Measurements from ENCODE around the gene ADGRG7.
A peak's percentile ranks its signal among the peaks of the same experiment; 100 is the strongest.

Gene ADGRG7

GRCh38 chr3:100609305-100609704, at the start of gene ADGRG7:
ADGRG7 (plus strand) TSS chr3:100609601; CDS start chr3:100609857, 256 bp downstream.
- H3K4me1 Mint-ChIP-seq: no peaks in the 10 kb centered on the region
- no peak for DNase-seq
- no peak for TF ChIP-seq CTCF (IDR thresholded peaks at IDR 0.05)

GRCh38 chr3:100560426-100560825, 49.0 kb upstream of the ADGRG7 start:
- no peak for DNase-seq
- Mint-ChIP-seq H3K27ac (peak overlapping the region; percentile 34), H3K36me3 (ENCODE audit: low read depth) (peaks cover 5% of the 10 kb centered on the region), H3K4me3 (no peak overlapping the region), H3K9me3 (no peaks in the 10 kb centered on the region), H3K4me1 (no peaks in the 10 kb centered on the region), H3K27me3 (ENCODE audit: low read depth, poor library complexity) (no peaks in the 10 kb centered on the region)
- no peak for TF ChIP-seq CTCF (IDR thresholded peaks at IDR 0.05)

More at GRCh38 chr3:100609305-100609704, at the start of gene ADGRG7:
- Mint-ChIP-seq H3K27ac (no peak within 1 kb of the TSS), H3K27me3 (ENCODE audit: low read depth, poor library complexity) (peaks cover 3% of the 10 kb centered on the region), H3K9me3 (no peaks in the 10 kb centered on the region), H3K4me3 (no peak within 1 kb of the TSS), H3K36me3 (ENCODE audit: low read depth) (no peaks in the 10 kb centered on the region)

DNA sequence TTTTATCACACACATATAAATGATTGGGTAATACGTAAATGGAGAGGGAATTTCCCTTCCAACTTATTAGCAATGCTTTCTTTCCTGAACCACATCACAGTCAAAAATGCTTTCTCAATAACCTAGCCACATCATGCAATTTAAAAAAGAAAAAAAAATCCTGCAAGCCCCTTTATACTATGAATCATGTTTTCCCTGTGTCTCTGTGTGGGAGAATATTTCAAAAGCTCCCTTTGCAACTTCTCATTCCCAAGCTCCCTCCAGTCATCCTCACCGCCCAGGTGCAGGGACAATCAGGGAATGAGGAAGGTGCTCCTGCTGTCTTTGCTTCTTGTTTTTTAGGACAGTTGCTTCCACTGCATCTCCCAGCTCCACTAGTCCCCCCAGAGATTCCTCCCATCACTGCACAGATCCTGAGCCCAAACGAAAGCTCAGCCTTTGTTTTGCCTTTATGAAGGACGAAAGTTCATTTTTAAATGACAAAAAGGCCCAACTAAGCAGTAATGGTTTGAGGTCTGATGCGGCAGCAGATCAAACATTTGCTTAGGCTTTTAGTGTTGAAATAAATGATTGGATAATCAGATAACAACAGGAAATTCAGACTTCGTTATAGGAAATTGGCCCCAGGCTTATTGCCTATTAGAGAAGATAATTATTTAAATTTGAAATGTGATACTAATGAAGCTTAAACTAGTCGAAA, 47.8 kb upstream of the ADGRG7 start:
- no peaks in the 10 kb centered on the region for H3K4me1 Mint-ChIP-seq
- DNase-seq: no peak
- peaks cover 5% of the 10 kb centered on the region for H3K36me3 Mint-ChIP-seq (ENCODE audit: low read depth)
- no peak for TF ChIP-seq CTCF (IDR thresholded peaks at IDR 0.05)
- H3K27me3 Mint-ChIP-seq (ENCODE audit: low read depth, poor library complexity): no peaks in the 10 kb centered on the region
- H3K9me3 Mint-ChIP-seq: no peaks in the 10 kb centered on the region
- H3K4me3 Mint-ChIP-seq: no peak overlapping the region
- no peak overlapping the region for H3K27ac Mint-ChIP-seq

DNA sequence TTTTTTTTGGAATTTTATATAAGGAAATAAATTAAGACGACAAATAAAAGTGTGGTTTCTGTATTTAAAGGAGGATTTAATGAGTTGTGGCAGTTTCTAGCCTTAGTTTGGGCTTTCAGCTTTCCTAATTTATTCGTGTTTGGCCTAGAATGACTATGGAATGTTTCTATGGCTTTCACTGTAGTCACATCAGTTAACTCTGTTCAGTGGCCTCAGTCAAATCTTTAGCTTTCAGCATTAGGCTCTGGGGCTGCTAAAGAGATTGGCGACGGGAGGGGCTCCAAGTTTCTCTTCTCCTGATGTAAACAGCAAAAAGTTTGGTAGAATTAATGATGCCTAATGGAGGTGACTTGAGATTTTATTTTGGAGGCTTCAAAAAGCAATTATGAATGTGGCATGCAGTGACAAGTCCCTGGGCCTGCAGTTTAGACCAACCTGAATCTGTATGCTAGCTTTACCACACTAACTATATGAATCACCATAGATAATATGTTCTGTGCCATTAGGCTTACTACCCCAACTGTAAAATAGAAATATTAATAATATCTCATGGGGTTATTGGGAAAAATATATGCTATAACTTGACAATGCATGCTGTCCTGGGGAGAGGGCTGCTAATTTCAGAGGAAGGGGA, 47.1 kb upstream of the ADGRG7 start:
- no peaks in the 10 kb centered on the region for H3K27me3 Mint-ChIP-seq (ENCODE audit: low read depth, poor library complexity)
- no peaks in the 10 kb centered on the region for H3K9me3 Mint-ChIP-seq

DNA sequence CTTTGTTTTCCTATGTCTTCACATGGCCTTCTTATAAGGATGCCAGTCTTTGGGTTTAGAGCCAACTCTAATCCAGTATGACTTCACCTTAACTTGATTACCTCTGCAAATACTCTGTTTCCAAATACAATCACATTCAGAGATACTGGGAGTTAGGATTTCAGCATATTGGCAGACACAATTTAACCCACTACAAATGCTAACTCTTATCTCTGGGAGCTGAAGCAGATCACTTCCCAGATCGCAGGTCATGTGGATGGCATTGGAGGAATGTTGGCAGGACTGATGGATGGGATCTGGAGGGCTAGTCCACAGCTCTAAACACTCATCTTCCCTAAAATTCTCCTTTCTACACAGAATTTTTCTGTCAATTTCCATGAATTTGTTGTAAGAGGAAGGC, 46.2 kb upstream of the ADGRG7 start:
- H3K9me3 Mint-ChIP-seq: no peaks in the 10 kb centered on the region

More for the DNA sequence above, 47.1 kb upstream of the ADGRG7 start:
- H3K4me3 Mint-ChIP-seq: no peak overlapping the region
- no peak for DNase-seq
- no peak for TF ChIP-seq CTCF (IDR thresholded peaks at IDR 0.05)
- H3K27ac Mint-ChIP-seq: no peak overlapping the region
- H3K36me3 Mint-ChIP-seq (ENCODE audit: low read depth): peaks cover 5% of the 10 kb centered on the region
- no peaks in the 10 kb centered on the region for H3K4me1 Mint-ChIP-seq

More for the DNA sequence above, 46.2 kb upstream of the ADGRG7 start:
- TF ChIP-seq CTCF (IDR thresholded peaks at IDR 0.05): no peak
- Mint-ChIP-seq H3K4me3 (no peak overlapping the region), H3K36me3 (ENCODE audit: low read depth) (peaks cover 5% of the 10 kb centered on the region), H3K4me1 (no peaks in the 10 kb centered on the region), H3K27ac (no peak overlapping the region), H3K27me3 (ENCODE audit: low read depth, poor library complexity) (no peaks in the 10 kb centered on the region)
- no peak for DNase-seq
